Vagina (tissue), 2 donors: Measurements from ENCODE around the gene FAT2. TPM values are rescaled to one million over a fixed set of nuclear protein-coding genes. Genes with fewer than 3 reads are reported as not detected.

Source experiments
- DNase-seq, 2 donors: peaks; one replicate each; pipeline ENCODE4 v3.0.0-alpha.2; 2017; ENCODE audit errors: extremely low spot score in 2 of 2
- H3K27ac ChIP-seq: fragments of 200-600 bp; sonication (generic); one replicate; pipeline ENCODE4 v1.5.1; 2019
- H3K27me3 ChIP-seq: fragments of 200-600 bp; sonication (generic); one replicate; pipeline ENCODE4 v1.5.1; 2019
- H3K36me3 ChIP-seq, 2 donors: fragments of 200-600 bp; sonication (generic); one replicate each; pipeline ENCODE4 v1.5.1; 2017 to 2019
- H3K4me1 ChIP-seq: fragments of 200-600 bp; sonication (generic); one replicate; pipeline ENCODE4 v1.5.1; 2019
- H3K4me3 ChIP-seq, 2 donors: fragments of 200-600 bp; sonication (generic); 1 replicate in 1 of 2; 2 replicates in 1 of 2; pipeline ENCODE4 v1.5.1; 2016 to 2019
- H3K9me3 ChIP-seq: fragments of 200-600 bp; sonication (generic); one replicate; pipeline ENCODE4 v1.5.1; 2019
- CTCF ChIP-seq, 3 experiments: fragments of 450-650 bp in 2 of 3; fragments of 200-600 bp in 1 of 3; sonication (generic) in 1 of 3; IDR thresholded peaks; one replicate each; pipeline ENCODE4 v1.5.1; 2017 to 2019; ENCODE audit warnings: antibody characterized with exemption in 3 of 3, mild to moderate bottlenecking in 2 of 3, moderate library complexity in 2 of 3
- POLR2A ChIP-seq, 2 donors: fragments of 450-650 bp; IDR thresholded peaks; one replicate each; pipeline ENCODE4 v1.6.1; 2017; ENCODE audit warnings: antibody characterized with exemption in 2 of 2, mild to moderate bottlenecking in 2 of 2, moderate library complexity in 2 of 2
- POLR2AphosphoS5 ChIP-seq, 2 donors: sonication (generic); formaldehyde crosslinking; IDR thresholded peaks; one replicate each; pipeline ENCODE4 v1.9.0; 2017; ENCODE audit warnings: antibody characterized with exemption in 2 of 2, mild to moderate bottlenecking in 2 of 2, low read depth in 1 of 2; ENCODE audit not compliant: insufficient read depth in 1 of 2
- intact Hi-C: fragments of 100-400 bp; cut with DNase I; formaldehyde crosslinking; loops from one replicate; pipeline ENCODE4 v1.15.1; 2023
- total RNA-seq: library from RNA; depleted of rRNA; stranded (reverse); fragments of >200 nt; gene quantifications from one replicate; pipeline ENCODE4 v1.2.3, GENCODE V29; 2016

The FAT2 gene
- total RNA-seq, 1 donor from 2014 or later, result 74.9 TPM

- H3K27me3 ChIP-seq, result no peaks in the 10 kb centered on the region
- no peak for TF ChIP-seq CTCF (IDR thresholded peaks at IDR 0.05)
- TF ChIP-seq POLR2A (IDR thresholded peaks at IDR 0.05), result no peak
- TF ChIP-seq POLR2AphosphoS5 (IDR thresholded peaks at IDR 0.05; ENCODE audit: insufficient read depth in 1 of 2, low read depth in 1 of 2), result no peak
- no peak overlapping the region for H3K4me3 ChIP-seq
- intact Hi-C loops, result no loop called here
- no peak overlapping the region for H3K27ac ChIP-seq
- no peak for DNase-seq
- H3K36me3 ChIP-seq, result peaks cover 0 to 12% of the 10 kb centered on the region in 2 donors
- H3K9me3 ChIP-seq, result no peaks in the 10 kb centered on the region
- no peaks in the 10 kb centered on the region for H3K4me1 ChIP-seq
Observed at GRCh38 chr5:151549713-151550112, 41.4 kb downstream of the FAT2 start.

- no peak for DNase-seq
- Histone ChIP-seq H3K27me3 (no peaks in the 10 kb centered on the region), H3K9me3 (no peaks in the 10 kb centered on the region), H3K4me3 (no peak overlapping the region), H3K4me1 (no peaks in the 10 kb centered on the region), H3K36me3 (peaks cover 0 to 9% of the 10 kb centered on the region in 2 donors), H3K27ac (no peak overlapping the region)
- TF ChIP-seq CTCF (IDR thresholded peaks at IDR 0.05) (no peak), POLR2A (IDR thresholded peaks at IDR 0.05) (no peak), POLR2AphosphoS5 (IDR thresholded peaks at IDR 0.05; ENCODE audit: insufficient read depth in 1 of 2, low read depth in 1 of 2) (no peak)
- intact Hi-C loops, result no loop called here
Observed at GRCh38 chr5:151547364-151547763, 43.8 kb downstream of the FAT2 start.

GRCh38 chr5:151541571-151541970, 49.6 kb downstream of the FAT2 start:
- Histone ChIP-seq H3K9me3 (no peaks in the 10 kb centered on the region), H3K4me3 (no peak overlapping the region), H3K36me3 (peaks cover 0 to 11% of the 10 kb centered on the region in 2 donors), H3K4me1 (no peaks in the 10 kb centered on the region), H3K27me3 (no peaks in the 10 kb centered on the region), H3K27ac (no peak overlapping the region)
- no peak for DNase-seq
- intact Hi-C loops, result no loop called here
- TF ChIP-seq CTCF (IDR thresholded peaks at IDR 0.05) (no peak), POLR2A (IDR thresholded peaks at IDR 0.05) (no peak), POLR2AphosphoS5 (IDR thresholded peaks at IDR 0.05; ENCODE audit: insufficient read depth in 1 of 2, low read depth in 1 of 2) (no peak)

Other genes starting within 250 kb of the FAT2 start
- gene SLC36A2, start 243.8 kb downstream of the FAT2 start, total RNA-seq, result not detected
- 10.8 TPM for gene SLC36A1, start 143.7 kb downstream of the FAT2 start, total RNA-seq
- 273 TPM for gene SPARC, start 95.6 kb upstream of the FAT2 start, total RNA-seq
- 120 TPM for gene ATOX1, start 167.3 kb upstream of the FAT2 start, total RNA-seq
- 97.0 TPM for gene G3BP1, start 180.6 kb upstream of the FAT2 start, total RNA-seq